Neural cell (in vitro differentiated cells): ENCODE results near the gene PTTG1IP. TPM values are rescaled to one million over a fixed set of nuclear protein-coding genes. Genes with fewer than 3 reads are reported as not detected.

Source experiments
- H2AFZ ChIP-seq: fragments of 200-600, 300-800 bp; sonication (generic), shearing (Covaris generic); 2 replicates; pipeline ENCODE4 v1.6.0; 2014; ENCODE audit warnings: low read depth, mild to moderate bottlenecking, antibody characterized with exemption, low read length, moderate library complexity
- H3F3A ChIP-seq: fragments of 200-600 bp; shearing (Covaris generic); 2 replicates; pipeline ENCODE4 v1.6.1; 2016; ENCODE audit warnings: mild to moderate bottlenecking, moderate library complexity, mixed read lengths, antibody characterized with exemption, low read length; ENCODE audit not compliant: insufficient read depth, poor library complexity, severe bottlenecking
- H3K27ac ChIP-seq: fragments of 200-600, 300-800 bp; sonication (generic), shearing (Covaris generic); 2 replicates; pipeline ENCODE4 v1.5.1; 2014; ENCODE audit warnings: mild to moderate bottlenecking, low read length, moderate library complexity
- H3K27me3 ChIP-seq: fragments of 300-800, 200-600 bp; sonication (generic), shearing (Covaris generic); 2 replicates; pipeline ENCODE4 v1.6.0; 2014; ENCODE audit warnings: mild to moderate bottlenecking, low read depth, low read length, moderate library complexity; ENCODE audit not compliant: insufficient read depth
- H3K36me3 ChIP-seq: fragments of 300-800, 200-600 bp; sonication (generic), shearing (Covaris generic); 2 replicates; pipeline ENCODE4 v1.5.1; 2014; ENCODE audit warnings: mild to moderate bottlenecking, antibody characterized with exemption, low read length, moderate library complexity; ENCODE audit not compliant: insufficient read depth
- H3K4me2 ChIP-seq: fragments of 300-800, 200-600 bp; sonication (generic), shearing (Covaris generic); 2 replicates; pipeline ENCODE4 v1.6.0; 2014; ENCODE audit warnings: mild to moderate bottlenecking, low read length
- H3K4me3 ChIP-seq: fragments of 300-800, 200-600 bp; sonication (generic), shearing (Covaris generic); 2 replicates; pipeline ENCODE4 v1.5.1; 2014; ENCODE audit warnings: mild to moderate bottlenecking, low read length, moderate library complexity
- H3K79me2 ChIP-seq: fragments of 200-600 bp; shearing (Covaris generic); replicated peaks from 2 replicates; pipeline ENCODE4 v1.6.0; 2014; ENCODE audit warnings: mild to moderate bottlenecking, low read length, moderate library complexity; ENCODE audit not compliant: insufficient read depth
- H3K9ac ChIP-seq: fragments of 300-800, 200-600 bp; sonication (generic), shearing (Covaris generic); 2 replicates; pipeline ENCODE4 v1.6.1; 2016; ENCODE audit warnings: mild to moderate bottlenecking, low read length, mixed read lengths
- H3K9me2 ChIP-seq: fragments of 200-600 bp; shearing (Covaris generic); 2 replicates; pipeline ENCODE4 v1.6.1; 2016; ENCODE audit warnings: mild to moderate bottlenecking, low read length, mixed read lengths; ENCODE audit not compliant: insufficient read depth
- H3K9me3 ChIP-seq: fragments of 200-600, 300-800 bp; sonication (generic), shearing (Covaris generic); 2 replicates; pipeline ENCODE4 v1.6.1; 2016; ENCODE audit warnings: mild to moderate bottlenecking, mixed run types, low read length, moderate library complexity, mixed read lengths
- H4K20me1 ChIP-seq: fragments of 200-600 bp; shearing (Covaris generic); 2 replicates; pipeline ENCODE4 v1.6.1; 2016; ENCODE audit warnings: mild to moderate bottlenecking, mixed run types; ENCODE audit not compliant: insufficient read depth
- CTCF ChIP-seq: fragments of 450-650 bp; IDR thresholded peaks from 2 replicates; pipeline ENCODE4 v1.5.1; 2014; ENCODE audit warnings: antibody characterized with exemption, mild to moderate bottlenecking, moderate library complexity; ENCODE audit not compliant: poor library complexity, severe bottlenecking
- EP300 ChIP-seq: fragments of 450-650 bp; conservative IDR thresholded peaks from 2 replicates; pipeline ENCODE4 v1.6.1; 2014; ENCODE audit warnings: antibody characterized with exemption, mild to moderate bottlenecking, moderate library complexity; ENCODE audit not compliant: poor library complexity, severe bottlenecking
- EZH2 ChIP-seq: fragments of 200-600, 300-800 bp; shearing (Covaris generic), sonication (generic); IDR thresholded peaks from 2 replicates; pipeline ENCODE4 v1.6.1; 2014; ENCODE audit warnings: antibody characterized with exemption, low read length, borderline replicate concordance, mild to moderate bottlenecking; ENCODE audit not compliant: insufficient read depth, poor library complexity, severe bottlenecking
- MXI1 ChIP-seq: fragments of 450-650 bp; conservative IDR thresholded peaks from 2 replicates; pipeline ENCODE4 v1.6.1; 2014; ENCODE audit warnings: antibody characterized with exemption, mild to moderate bottlenecking; ENCODE audit not compliant: poor library complexity, severe bottlenecking
- POLR2AphosphoS5 ChIP-seq: IDR thresholded peaks from 2 replicates; pipeline ENCODE4 v1.6.1; 2012
- RAD21 ChIP-seq: fragments of 450-650 bp; conservative IDR thresholded peaks from 2 replicates; pipeline ENCODE4 v1.6.1; 2014; ENCODE audit warnings: antibody characterized with exemption, mild to moderate bottlenecking, moderate library complexity
- REST ChIP-seq: IDR thresholded peaks from 2 replicates; pipeline ENCODE4 v1.6.1; 2012; ENCODE audit warnings: borderline replicate concordance
- SMC3 ChIP-seq: fragments of 450-650 bp; conservative IDR thresholded peaks from 2 replicates; pipeline ENCODE4 v1.6.1; 2014; ENCODE audit warnings: antibody characterized with exemption, mild to moderate bottlenecking, moderate library complexity; ENCODE audit not compliant: poor library complexity
- TAF1 ChIP-seq: IDR thresholded peaks from 2 replicates; pipeline ENCODE4 v1.6.1; 2012; ENCODE audit warnings: low read depth
- polyA plus RNA-seq: library from polyadenylated mRNA; depleted of rRNA; stranded (reverse); fragments of >200 nt; gene quantifications from 2 replicates; pipeline ENCODE4 v1.2.3, GENCODE V29; 2014

The PTTG1IP gene
- polyA plus RNA-seq, 1 donor from 2014 or later, result 152 TPM

DNA sequence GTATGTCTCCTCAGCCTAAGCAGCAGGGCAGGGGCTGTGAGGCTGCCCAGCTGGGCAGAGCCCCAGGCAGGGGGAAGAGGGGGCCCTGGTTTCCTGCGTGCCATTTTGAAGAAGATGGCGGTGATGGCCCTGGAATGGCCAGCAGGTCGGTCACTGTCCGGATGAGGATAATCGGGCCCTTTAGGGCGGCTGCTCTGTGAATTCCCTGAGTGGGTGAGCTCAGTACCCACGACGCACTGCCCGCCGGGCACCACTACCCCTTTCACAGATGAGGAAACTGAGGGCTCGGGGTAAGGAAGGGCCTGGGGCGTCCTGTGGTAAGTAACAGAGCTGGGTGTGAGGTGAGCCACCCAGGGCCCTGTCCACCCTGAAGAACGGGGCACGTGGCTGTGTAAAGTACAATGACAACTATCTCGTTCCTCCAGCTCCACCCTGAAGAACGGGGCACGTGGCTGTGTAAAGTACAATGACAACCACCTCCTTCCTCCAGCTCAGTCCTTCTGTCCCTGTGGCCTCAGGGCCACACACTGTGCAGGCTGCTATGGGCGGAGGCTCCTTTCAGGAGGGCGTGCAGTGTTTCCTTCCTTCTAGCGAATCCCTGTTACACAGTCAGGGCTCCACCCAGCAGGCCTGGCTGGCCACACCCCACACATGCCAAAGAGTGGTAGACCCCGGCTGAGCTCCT, 24.0 kb upstream of the PTTG1IP start:
- Histone ChIP-seq H3K79me2 (no peaks in the 10 kb centered on the region), H3K9me2 (no peaks in the 10 kb centered on the region), H3F3A (no peaks in the 10 kb centered on the region), H4K20me1 (no peaks in the 10 kb centered on the region), H3K4me3 (no peak overlapping the region), H3K27ac (no peak overlapping the region), H3K9me3 (no peaks in the 10 kb centered on the region), H3K9ac (no peak overlapping the region), H2AFZ (no peak overlapping the region), H3K27me3 (no peaks in the 10 kb centered on the region), H3K36me3 (no peaks in the 10 kb centered on the region), H3K4me2 (no peak overlapping the region)
- no peak for TF ChIP-seq TAF1
- TF ChIP-seq EZH2, result no peak

GRCh38 chr21:44896561-44897286, 23.2 kb upstream of the PTTG1IP start:
- H4K20me1 ChIP-seq, result no peaks in the 10 kb centered on the region
- H3K9ac ChIP-seq, result no peak overlapping the region
- no peaks in the 10 kb centered on the region for H3K79me2 ChIP-seq
- H3K9me3 ChIP-seq, result no peaks in the 10 kb centered on the region
- no peaks in the 10 kb centered on the region for H3K36me3 ChIP-seq
- H3F3A ChIP-seq, result no peaks in the 10 kb centered on the region
- H3K4me3 ChIP-seq, result no peak overlapping the region
- H3K4me2 ChIP-seq, result no peak overlapping the region
- no peak overlapping the region for H2AFZ ChIP-seq
- no peaks in the 10 kb centered on the region for H3K27me3 ChIP-seq
- TF ChIP-seq POLR2AphosphoS5 (no peak), REST (no peak), EP300 (no peak), TAF1 (no peak), EZH2 (no peak), CTCF (no peak), MXI1 (no peak), RAD21 (no peak), SMC3 (no peak)
- no peak overlapping the region for H3K27ac ChIP-seq
- no peaks in the 10 kb centered on the region for H3K9me2 ChIP-seq
